Heart left ventricle (tissue), 16 donors: ENCODE measurements around the gene RNU5B-1. TPM values are rescaled to one million over a fixed set of nuclear protein-coding genes. Genes with fewer than 3 reads are reported as not detected.

ENCODE experiments used
- ATAC-seq, 4 donors: fragments of 200-7000 bp; cut with Tn5 transposase; one replicate each; pipeline ENCODE4 v1.9.1; 2020 to 2022; ENCODE audit warnings: moderate library complexity in 4 of 4, mild to moderate bottlenecking in 3 of 4, moderate number of reproducible peaks in 1 of 4
- DNase-seq, 5 donors: peaks; one replicate each; pipeline ENCODE4 v3.0.0-alpha.2; 2020
- H3K27ac ChIP-seq, 12 donors: fragments of 200-600 bp; sonication (generic) in 4 of 12; one replicate each; pipeline versions ENCODE4 v1.5.0 to v1.8.0; 2016 to 2022; ENCODE audit warnings: mild to moderate bottlenecking in 2 of 12
- H3K27me3 ChIP-seq, 9 donors: fragments of 200-600 bp; sonication (generic) in 2 of 9; one replicate each; pipeline versions ENCODE4 v1.5.1 to v1.8.0; 2016 to 2022; ENCODE audit warnings: mild to moderate bottlenecking in 3 of 9
- H3K36me3 ChIP-seq, 9 donors: fragments of 200-600 bp; sonication (generic) in 2 of 9; one replicate each; pipeline versions ENCODE4 v1.5.0 to v1.8.0; 2018 to 2022; ENCODE audit warnings: mild to moderate bottlenecking in 2 of 9
- H3K4me1 ChIP-seq, 12 donors: fragments of 200-600 bp; sonication (generic) in 4 of 12; one replicate each; pipeline versions ENCODE4 v1.5.0 to v1.8.0; 2016 to 2022; ENCODE audit warnings: mild to moderate bottlenecking in 3 of 12
- H3K4me3 ChIP-seq, 12 donors: fragments of 200-600 bp; sonication (generic) in 4 of 12; one replicate each; pipeline versions ENCODE4 v1.5.0 to v1.8.0; 2017 to 2022; ENCODE audit warnings: mild to moderate bottlenecking in 9 of 12, moderate library complexity in 4 of 12
- H3K9me3 ChIP-seq, 12 donors: fragments of 200-600 bp; sonication (generic) in 4 of 12; one replicate each; pipeline versions ENCODE4 v1.5.0 to v1.8.0; 2016 to 2022; ENCODE audit warnings: mild to moderate bottlenecking in 1 of 12
- CTCF ChIP-seq, 12 donors: fragments of 200-600 bp; sonication (generic) in 4 of 12; IDR thresholded peaks; one replicate each; pipeline versions ENCODE4 v1.5.0 to v1.8.0; 2018 to 2022; ENCODE audit warnings: antibody characterized with exemption in 12 of 12, mild to moderate bottlenecking in 5 of 12
- POLR2A ChIP-seq, 2 donors: fragments of 450-650 bp; IDR thresholded peaks; one replicate each; pipeline ENCODE4 v1.6.1; 2017; ENCODE audit warnings: antibody characterized with exemption in 2 of 2, mild to moderate bottlenecking in 2 of 2, moderate library complexity in 2 of 2
- WGBS, 4 donors: extraction: QIAGEN DNeasy Blood & Tissue Kit in 2 of 4; methylation state at CpG; one replicate each; pipeline versions ENCODE4 v1.1.5 to v1.1.7; 2013 to 2018; 5-methylcytosine and 5-hydroxymethylcytosine counted together
- intact Hi-C, 10 donors: fragments of 100-400 bp; cut with DNase I; formaldehyde crosslinking; loops; one replicate each; pipeline versions ENCODE4 v1.11.1 to v1.14.2; 2022
- polyA plus RNA-seq, 2 donors: library from polyadenylated mRNA; stranded (reverse); fragments of 200-250 nt; gene quantifications; one replicate each; pipeline ENCODE4 v1.2.3, GENCODE V29; 2013
- total RNA-seq, 9 donors: library from RNA; depleted of rRNA in 2 of 9; stranded (reverse); fragments of >200 nt in 2 of 9; fragmentation: NEBNext Ultra II Directional in 3 of 9; extraction: Animal tissue kit (Norgen Biotek cat#: 25700) in 3 of 9; gene quantifications; one replicate each; pipeline versions ENCODE4 v1.1.0 to v1.2.4, GENCODE V29; 2016 to 2023
- donor health status: ischemic (EF 13 %, LVEDD 7.1; RV severe dilation, severe dysfunction).
- donor health status: healthy with polysubstance abuse.
- donor health status: DM: no; HTN: yes; CAD: no.
- donor health status: DM: no; HTN: no; CAD: no.
- donor health status: ischemic (EF 25% LVEDD 6.9; RV normal size, moderate dysfunction).
- donor health status: ischemic (EF 25% LVEDD 5.7; RV mildly dilated, moderate dysfunction).
- donor health status: healthy.
- donor health status: DM: yes; HTN: yes; CAD: no.
- donor health status: ischemic (EF 35%, LVEDD 5.7; RV mildly dilated, moderate dysfunction).
- donor health status: nonischemic (EF 11% LVEDD 7.7; RV severe dilation, severe dysfunction).
- donor health status: DM: yes; HTN: yes; CAD: no.
- donor health status: PGD.
- donor health status: ischemic (EF 29% LVEDD 5.4; RV normal size, mild dysfunction).
- donor health status: nonischemic (EF 23%, LVEDD 6.1; RV moderate dilation, normal function).

The RNU5B-1 gene
- total and polyA plus RNA-seq, 11 donors: 18.6 to 30.4 TPM; not detected in 9

GRCh38 chr15:65334586-65335231 lies 30.2 kb downstream of the RNU5B-1 start:
- ATAC-seq (no peak), DNase-seq (no peak)
- Histone ChIP-seq H3K36me3 (no peaks in the 10 kb centered on the region), H3K27me3 (peaks cover 0 to 9% (median 0%) of the 10 kb centered on the region in 9 donors), H3K4me1 (no peaks in the 10 kb centered on the region), H3K9me3 (no peaks in the 10 kb centered on the region), H3K4me3 (no peak overlapping the region), H3K27ac (no peak overlapping the region)
- WGBS, 4 donors: 56 to 71% (median 59%) methylated on average over 9 to 20 of the region's 20 CpGs
- TF ChIP-seq CTCF (IDR thresholded peaks at IDR 0.05) (no peak), POLR2A (IDR thresholded peaks at IDR 0.05) (no peak)
- intact Hi-C loops: loop anchor here in 1 of 10 donors (5.0 kb wide), 1 partner anchor 33 kb away; no protein-coding TSS in a partner anchor

- 93 to 95% (median 95%) methylated on average over 19 of the region's 19 CpGs for WGBS, 4 donors
- Histone ChIP-seq H3K27me3 (peaks cover 0 to 9% (median 0%) of the 10 kb centered on the region in 9 donors), H3K4me3 (no peak overlapping the region), H3K36me3 (no peaks in the 10 kb centered on the region), H3K27ac (no peak overlapping the region), H3K4me1 (no peaks in the 10 kb centered on the region), H3K9me3 (no peaks in the 10 kb centered on the region)
- DNase-seq (no peak), ATAC-seq (no peak)
- intact Hi-C loops: no loop called here
- TF ChIP-seq CTCF (IDR thresholded peaks at IDR 0.05) (no peak), POLR2A (IDR thresholded peaks at IDR 0.05) (no peak)
Observed at GRCh38 chr15:65335278-65336055, 31.0 kb downstream of the RNU5B-1 start.

GRCh38 chr15:65336493-65337435 lies 32.3 kb downstream of the RNU5B-1 start:
- no peaks in the 10 kb centered on the region for H3K9me3 ChIP-seq
- WGBS, 4 donors: 67 to 71% (median 68%) methylated on average over 21 of the region's 21 CpGs
- H3K4me3 ChIP-seq: no peak overlapping the region
- H3K36me3 ChIP-seq: no peaks in the 10 kb centered on the region
- peaks cover 0 to 9% (median 0%) of the 10 kb centered on the region in 9 donors for H3K27me3 ChIP-seq
- no peaks in the 10 kb centered on the region for H3K4me1 ChIP-seq
- intact Hi-C loops: no loop called here
- DNase-seq (no peak), ATAC-seq (no peak)
- TF ChIP-seq POLR2A (IDR thresholded peaks at IDR 0.05) (no peak), CTCF (IDR thresholded peaks at IDR 0.05) (no peak)
- H3K27ac ChIP-seq: no peak overlapping the region
